HG02943 (cell line): ENCODE measurements around the gene SLC25A44.
"Not testable (repeated sequence)": the region's sequence is repeated elsewhere in the genome, so short reads cannot be mapped to it uniquely, and the experiment has no call there.

ENCODE experiments used
- ATAC-seq: cut with Tn5 transposase; IDR thresholded peaks from one replicate; pipeline ENCODE4 v1.9.1; 2021; ENCODE audit warnings: mild to moderate bottlenecking, low read depth, moderate library complexity; ENCODE audit not compliant: unreplicated experiment

The SLC25A44 gene

DNA sequence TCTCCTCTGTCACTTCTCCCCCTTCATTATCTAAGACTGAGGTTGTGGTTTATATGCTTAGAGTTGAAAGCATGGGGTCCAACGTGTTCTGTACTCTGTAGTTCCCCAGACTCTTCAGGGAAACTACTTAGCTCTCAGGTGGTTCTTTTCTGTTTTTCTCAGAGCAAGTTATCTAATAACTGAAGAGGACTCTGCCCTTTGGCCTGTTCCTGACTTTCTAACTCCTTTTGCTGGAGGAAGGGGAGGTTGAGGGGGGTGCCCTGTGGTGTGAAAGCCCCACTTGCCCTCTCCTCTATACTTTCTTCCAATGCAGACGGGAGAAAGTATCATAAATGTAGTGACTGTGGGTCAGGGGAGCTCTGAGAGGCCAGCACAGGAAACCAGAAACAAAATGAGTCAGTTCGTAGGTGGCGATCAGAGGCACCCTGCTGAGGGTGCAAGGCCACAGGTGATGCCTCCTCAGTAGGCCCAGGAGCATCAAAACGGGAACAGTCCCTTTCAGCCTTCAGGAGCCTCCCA, 5.0 kb downstream of the SLC25A44 start:
- ATAC-seq = no peak

GRCh38 chr1:156200044-156200443, 6.1 kb downstream of the SLC25A44 start:
- no peak for ATAC-seq

DNA sequence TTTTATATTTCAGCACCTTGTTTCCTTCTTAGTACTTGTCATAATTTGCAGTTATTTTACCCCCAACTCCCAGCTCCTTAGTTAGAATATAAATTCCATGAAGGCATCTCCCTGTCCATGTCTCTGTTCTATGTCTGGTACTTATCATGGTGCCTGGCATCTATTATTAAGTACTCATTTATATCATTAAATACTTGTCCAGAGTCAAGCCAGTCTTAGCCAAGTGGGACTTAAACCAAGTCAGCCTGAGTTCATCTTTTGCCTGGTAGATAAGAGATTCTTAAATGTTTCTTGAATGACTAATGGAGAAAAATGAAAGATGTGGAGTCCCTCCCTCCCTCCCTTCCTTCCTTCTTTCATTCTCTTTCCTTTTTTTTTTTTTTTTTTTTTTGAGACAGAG, 9.4 kb downstream of the SLC25A44 start:
- no peak for ATAC-seq

DNA sequence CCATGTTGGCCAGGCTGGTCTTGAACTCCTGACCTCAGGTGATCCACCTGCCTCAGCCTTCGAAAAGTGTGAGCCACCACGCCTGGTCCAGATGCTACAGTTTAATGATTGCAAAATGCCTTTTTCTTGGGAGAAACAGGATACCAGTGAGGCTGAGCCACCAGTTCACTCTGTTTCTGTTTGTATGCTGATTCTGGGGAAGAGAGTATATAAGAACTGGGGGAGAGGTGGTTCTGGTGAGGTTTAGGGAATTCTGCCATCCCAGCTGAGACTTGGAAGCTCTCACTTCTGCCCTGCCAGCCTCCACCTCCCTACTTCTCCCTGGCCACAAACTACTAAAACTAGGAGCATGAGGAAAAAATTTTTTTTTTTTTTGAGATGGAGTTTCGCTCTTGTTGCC, 10.8 kb downstream of the SLC25A44 start:
- ATAC-seq = no peak

DNA sequence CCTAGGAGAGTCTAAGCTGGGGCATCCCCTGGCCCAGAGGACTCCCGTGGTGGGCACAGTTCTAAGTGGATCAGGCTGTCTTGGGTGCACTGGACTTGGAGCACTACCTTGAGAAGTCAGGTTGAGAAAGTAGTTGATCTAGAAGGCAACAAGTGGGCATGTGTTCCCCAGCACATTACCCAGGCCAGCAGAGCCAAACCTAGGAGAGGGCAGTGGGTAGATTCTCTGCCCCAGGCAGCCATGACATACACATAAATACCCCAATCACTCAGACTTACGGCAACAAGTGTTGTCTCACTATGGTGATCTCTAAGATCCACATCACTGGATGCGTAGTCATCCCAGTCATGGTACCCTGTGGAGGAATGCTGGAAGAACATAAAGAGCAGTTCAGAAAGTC, 17.3 kb downstream of the SLC25A44 start:
- no peak for ATAC-seq

- no peak for ATAC-seq
These were observed 18.2 kb downstream of the SLC25A44 start for GRCh38 chr1:156212130-156212529.

- peak; percentile 84 for ATAC-seq
These were observed 19.1 kb downstream of the SLC25A44 start, which contains the start of gene PMF1 for GRCh38 chr1:156212833-156213643. TSS of gene PMF1 (plus strand) at chr1:156213007. CDS start at chr1:156213016, 9 bp downstream.

GRCh38 chr1:156213644-156213966, 19.7 kb downstream of the SLC25A44 start:
- no peak for ATAC-seq

GRCh38 chr1:156214024-156214748, 20.3 kb downstream of the SLC25A44 start:
- ATAC-seq = no peak

GRCh38 chr1:156216361-156217086, 22.6 kb downstream of the SLC25A44 start:
- ATAC-seq = not testable (repeated sequence)

DNA sequence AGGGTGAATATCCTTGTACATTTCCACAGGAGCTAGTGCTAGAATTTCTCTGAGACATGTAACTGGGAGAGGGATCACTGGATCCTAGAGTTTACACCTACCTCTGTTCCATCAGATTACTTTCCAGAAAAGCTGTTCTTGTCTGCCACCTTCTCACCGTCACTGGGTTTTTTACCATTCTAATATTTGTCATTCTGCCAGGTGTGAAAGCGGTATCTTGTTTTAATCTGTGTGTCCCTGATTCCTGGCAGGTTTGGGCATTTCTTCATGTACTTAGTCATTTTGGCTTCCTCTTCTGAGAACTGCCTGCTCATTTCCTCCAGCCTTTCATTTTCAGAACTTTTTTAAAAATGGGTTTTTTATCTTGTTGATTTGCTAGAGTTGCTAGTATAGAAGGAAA, 24.0 kb downstream of the SLC25A44 start:
- ATAC-seq = no peak

DNA sequence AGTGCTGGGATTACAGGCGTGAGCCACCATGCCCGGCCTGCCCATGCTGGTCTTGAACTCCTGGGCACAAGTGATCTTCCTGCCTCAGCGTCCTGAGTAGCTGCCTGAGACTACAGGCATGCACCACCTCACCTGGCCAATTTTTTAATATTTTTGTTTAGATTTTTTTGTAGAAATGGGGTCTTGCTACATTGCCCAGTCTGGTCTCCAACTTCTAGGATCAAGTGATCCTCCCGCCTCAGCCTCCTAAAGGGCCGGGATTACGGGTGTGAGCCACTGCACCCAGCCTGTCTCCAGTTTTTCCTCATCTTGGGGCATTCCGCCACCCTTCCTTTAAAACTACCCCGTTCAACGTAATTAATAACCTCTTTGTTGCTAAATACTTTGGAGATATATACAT, 26.3 kb downstream of the SLC25A44 start:
- no peak for ATAC-seq

- no peak for ATAC-seq
These were observed 28.2 kb downstream of the SLC25A44 start for GRCh38 chr1:156221986-156222692.

DNA sequence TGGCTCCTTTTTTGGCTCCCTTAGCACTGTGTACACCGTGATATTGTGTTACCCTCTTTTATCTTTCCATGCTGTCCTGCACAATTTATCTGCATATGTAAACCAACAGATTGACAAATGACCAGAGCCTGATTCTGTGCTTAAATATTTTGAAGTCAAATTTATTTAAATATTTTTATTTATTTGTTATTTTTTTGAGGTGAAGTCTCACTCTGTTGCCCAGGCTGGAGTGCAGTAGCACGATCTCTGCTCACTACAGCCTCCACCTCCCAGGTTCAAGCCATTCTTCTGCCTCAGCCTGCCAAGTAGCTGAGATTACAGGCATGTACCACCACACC, 31.7 kb downstream of the SLC25A44 start:
- ATAC-seq = no peak

DNA sequence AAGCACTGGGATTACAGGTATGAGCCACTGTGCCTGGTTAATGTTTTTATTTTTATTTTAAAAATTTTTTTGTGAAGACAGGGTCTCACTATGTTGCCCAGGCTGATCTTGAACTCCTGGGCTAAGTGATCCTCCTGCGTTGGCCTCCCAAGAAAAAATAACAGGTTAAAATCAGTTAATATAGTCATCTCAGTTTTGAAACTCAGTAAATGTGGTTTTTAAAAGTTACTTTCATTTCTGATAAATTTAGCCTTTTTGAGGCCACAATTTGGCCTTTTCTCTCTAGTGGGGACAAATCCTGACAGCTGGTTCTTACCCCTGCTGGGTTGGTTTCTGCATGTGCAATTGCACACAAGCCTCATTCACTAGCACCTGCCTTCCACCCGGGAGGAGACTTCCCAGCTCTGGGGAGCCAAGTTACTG, 32.2 kb downstream of the SLC25A44 start:
- ATAC-seq = peak; percentile 59

DNA sequence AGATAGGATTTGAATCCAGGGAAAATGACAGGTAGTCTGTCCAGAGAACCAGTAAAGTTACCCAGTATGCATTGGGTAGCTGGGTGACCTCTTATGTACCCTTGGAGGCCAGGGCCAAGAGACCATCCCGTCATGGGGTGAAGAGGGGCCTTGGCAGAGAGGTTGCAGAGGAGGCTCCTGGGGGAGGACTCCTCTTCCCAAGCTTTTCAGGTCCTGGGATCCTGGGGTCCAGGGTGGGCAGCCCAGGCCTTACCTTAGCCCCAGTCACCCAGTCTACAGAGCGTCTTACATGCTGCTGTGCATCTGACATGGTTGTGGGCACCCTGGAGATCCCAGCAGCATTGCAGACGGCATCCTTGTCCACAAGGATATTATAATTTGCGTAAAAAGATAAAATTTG, 32.9 kb downstream of the SLC25A44 start:
- no peak for ATAC-seq

DNA sequence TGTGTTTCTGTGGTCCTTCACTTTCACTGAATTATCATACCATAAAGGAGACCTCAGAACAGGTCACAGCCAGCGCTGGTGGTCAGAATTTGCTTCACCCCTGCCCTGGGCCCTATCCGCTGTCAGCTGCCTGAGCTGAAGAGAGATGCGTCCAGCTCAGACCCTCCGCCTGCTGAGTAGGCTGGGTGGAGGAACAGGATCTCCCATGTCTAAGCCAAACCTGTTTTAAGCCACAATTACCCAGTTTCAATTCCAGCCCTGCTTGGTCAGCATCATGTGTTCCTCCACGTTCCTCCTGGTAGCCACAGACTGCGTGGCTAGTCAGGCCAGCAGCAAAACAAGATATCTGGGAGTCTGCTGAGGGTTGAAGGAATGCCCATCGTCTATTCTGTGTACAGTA, 34.6 kb downstream of the SLC25A44 start:
- no peak for ATAC-seq

- no peak for ATAC-seq
These were observed 36.0 kb downstream of the SLC25A44 start for GRCh38 chr1:156229809-156230472.

DNA sequence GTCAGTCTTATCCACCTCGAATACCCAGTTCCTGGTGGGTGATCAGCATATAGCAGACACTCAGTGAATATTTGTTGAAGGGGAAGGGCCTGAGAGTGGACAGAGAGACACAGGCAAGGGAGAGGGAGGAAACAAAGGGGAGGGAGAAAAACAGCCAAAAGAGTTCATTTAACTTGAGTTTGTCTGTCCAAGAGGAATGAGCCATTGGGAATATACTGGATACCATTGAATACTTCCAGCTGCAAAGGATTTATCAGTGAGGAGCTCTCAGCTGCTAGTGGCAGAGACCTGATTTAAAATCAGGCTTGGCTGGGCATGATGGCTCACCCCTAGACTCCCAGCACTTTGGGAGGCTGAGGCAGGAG, 36.6 kb downstream of the SLC25A44 start:
- no peak for ATAC-seq
